HepG2 (cell line): Measurements from ENCODE around the gene S100A13. TPM values are rescaled to one million over a fixed set of nuclear protein-coding genes. Genes with fewer than 3 reads are reported as not detected.

Experiments used
- ATAC-seq: fragments of 200-7000 bp; cut with Tn5 transposase; 3 replicates; pipeline ENCODE4 v1.9.1; 2020; ENCODE audit warnings: mild to moderate bottlenecking, moderate library complexity
- BruUV-seq: library from RNA; stranded (reverse); fragments of 400-500 nt; replicated peaks from 2 replicates; lab custom pipeline; 2021; lab: Mats Ljungman, UMichigan
- CTCF ChIA-PET: fragments of 300-600 bp; formaldehyde crosslinking; extraction: SDS; loops from one replicate; lab custom pipeline; 2021; ENCODE audit warnings: low total read pairs, inconsistent platforms, low intra/inter-chr PET ratio; lab: Yijun Ruan, JAX
- POLR2A ChIA-PET: fragments of 350-600 bp; sonication (Branson Sonifier 250); formaldehyde crosslinking; loops from one replicate; lab custom pipeline; 2020; ENCODE audit warnings: antibody characterized with exemption, inconsistent platforms; lab: Yijun Ruan, JAX
- DNase-seq: peaks from one replicate; pipeline ENCODE4 v3.0.0-alpha.2; 2015; ENCODE audit warnings: low spot score
- FAIRE-seq: peaks from 3 replicates; lab custom pipeline; 2011; peaks lifted over from hg19 to GRCh38; lab: Jason Lieb, UNC
- H2AFZ ChIP-seq: one replicate; pipeline ENCODE4 v1.6.1; 2011; ENCODE audit warnings: low read length, inconsistent platforms
- H3K27ac ChIP-seq: fragments of 300-600 bp; 3 replicates; pipeline ENCODE4 v1.8.0; 2011; ENCODE audit warnings: mixed run types, mild to moderate bottlenecking, mixed read lengths, low read length, inconsistent platforms; ENCODE audit not compliant: insufficient read depth; ENCODE audit errors: extremely low read length
- H3K27me3 ChIP-seq, 2 experiments: fragments of 200-600 bp in 1 of 2; 2 replicates in 1 of 2; 3 replicates in 1 of 2; pipeline versions ENCODE4 v1.6.0 to v1.8.0; 2011; ENCODE audit warnings: low read length in 2 of 2, mild to moderate bottlenecking in 2 of 2, moderate library complexity in 2 of 2, inconsistent platforms in 1 of 2; ENCODE audit not compliant: insufficient read depth in 2 of 2, control insufficient read depth in 1 of 2
- H3K36me3 ChIP-seq, 2 experiments: fragments of 200-600 bp in 1 of 2; replicated peaks in 1 of 2; 2 replicates in 1 of 2; 3 replicates in 1 of 2; pipeline versions ENCODE4 v1.5.1 to v1.8.0; 2011; ENCODE audit warnings: low read length in 2 of 2, inconsistent platforms in 1 of 2; ENCODE audit not compliant: insufficient read depth in 2 of 2, control insufficient read depth in 1 of 2
- H3K4me1 ChIP-seq: 2 replicates; pipeline ENCODE4 v1.5.1; 2012; ENCODE audit warnings: low read length, inconsistent platforms; ENCODE audit not compliant: insufficient read depth
- H3K4me2 ChIP-seq: 2 replicates; pipeline ENCODE4 v1.6.0; 2011; ENCODE audit warnings: low read depth, low read length, inconsistent platforms
- H3K4me3 ChIP-seq, 3 experiments: fragments of 200-600 bp in 1 of 3; sonication (generic), shearing (Covaris generic) in 1 of 3; replicated peaks in 1 of 3; 2 replicates each; pipeline ENCODE4 v1.5.1; 2011 to 2016; ENCODE audit warnings: low read length in 3 of 3, inconsistent platforms in 2 of 3, low read depth in 2 of 3, mild to moderate bottlenecking in 2 of 3, control low read depth in 1 of 3, mixed read lengths in 1 of 3; ENCODE audit not compliant: insufficient read depth in 1 of 3
- H3K79me2 ChIP-seq: one replicate; pipeline ENCODE4 v1.6.1; 2011; ENCODE audit warnings: low read length, inconsistent platforms; ENCODE audit not compliant: insufficient read depth
- H3K9ac ChIP-seq: 2 replicates; pipeline ENCODE4 v1.6.0; 2011; ENCODE audit warnings: mild to moderate bottlenecking, low read depth, low read length, inconsistent platforms; ENCODE audit not compliant: insufficient read depth
- H3K9me3 ChIP-seq: 2 replicates; pipeline ENCODE4 v1.5.1; 2012; ENCODE audit warnings: mild to moderate bottlenecking, low read length
- H4K20me1 ChIP-seq: 2 replicates; pipeline ENCODE4 v1.6.0; 2011; ENCODE audit warnings: inconsistent platforms, mild to moderate bottlenecking, low read length, moderate library complexity; ENCODE audit not compliant: insufficient read depth
- AGO2 ChIP-seq: fragments of 200-400 bp; formaldehyde crosslinking; optimal IDR thresholded peaks from 2 replicates; pipeline ENCODE3; 2017; ENCODE audit warnings: mild to moderate bottlenecking, low read depth, low read length, moderate library complexity
- BORCS8-MEF2B ChIP-seq: sonication (generic); formaldehyde crosslinking; IDR thresholded peaks from 2 replicates; pipeline ENCODE4 v1.8.0; 2022; ENCODE audit warnings: mild to moderate bottlenecking, missing genetic modification reagents
- FOXC1 ChIP-seq: sonication (generic); formaldehyde crosslinking; IDR thresholded peaks from 2 replicates; pipeline ENCODE4 v1.8.0; 2022; ENCODE audit warnings: mild to moderate bottlenecking, missing genetic modification reagents, borderline replicate concordance
- GATA4 ChIP-seq: sonication (generic); IDR thresholded peaks from 2 replicates; pipeline ENCODE4 v1.6.1; 2016; ENCODE audit warnings: antibody characterized with exemption, low read depth, borderline replicate concordance
- KDM5B ChIP-seq: sonication (generic); formaldehyde crosslinking; IDR thresholded peaks from 2 replicates; pipeline ENCODE4 v1.4.0; 2020; ENCODE audit warnings: missing genetic modification reagents, mild to moderate bottlenecking, borderline replicate concordance
- LBX2 ChIP-seq: sonication (generic); formaldehyde crosslinking; IDR thresholded peaks from 2 replicates; pipeline ENCODE4 v1.5.0; 2020; ENCODE audit warnings: missing genetic modification reagents, mild to moderate bottlenecking, borderline replicate concordance
- MAF1 ChIP-seq: sonication (generic); formaldehyde crosslinking; IDR thresholded peaks from 2 replicates; pipeline ENCODE4 v1.5.0; 2020; ENCODE audit warnings: missing genetic modification reagents, borderline replicate concordance
- POLR2G ChIP-seq: fragments of 200-400 bp; formaldehyde crosslinking; IDR thresholded peaks from 2 replicates; pipeline ENCODE4 v1.6.1; 2018; ENCODE audit warnings: mild to moderate bottlenecking, low read depth, low read length, moderate library complexity
- RFXAP ChIP-seq: sonication (generic); formaldehyde crosslinking; IDR thresholded peaks from 2 replicates; pipeline ENCODE4 v1.4.0; 2020; ENCODE audit warnings: missing genetic modification reagents, borderline replicate concordance
- SALL1 ChIP-seq: sonication (generic); formaldehyde crosslinking; IDR thresholded peaks from 2 replicates; pipeline ENCODE4 v1.8.0; 2022; ENCODE audit warnings: mild to moderate bottlenecking, missing genetic modification reagents
- STAT5B ChIP-seq: sonication (generic); formaldehyde crosslinking; IDR thresholded peaks from 2 replicates; pipeline ENCODE4 v1.4.0; 2020; ENCODE audit warnings: missing genetic modification reagents
- ZBTB42 ChIP-seq: sonication (generic); formaldehyde crosslinking; IDR thresholded peaks from 2 replicates; pipeline ENCODE4 v1.5.0; 2020; ENCODE audit warnings: mild to moderate bottlenecking, missing genetic modification reagents
- ZBTB7A ChIP-seq: sonication (generic); formaldehyde crosslinking; IDR thresholded peaks from 2 replicates; pipeline ENCODE4 v1.8.0; 2022; ENCODE audit warnings: mild to moderate bottlenecking, missing genetic modification reagents
- ZNF326 ChIP-seq: sonication (generic); formaldehyde crosslinking; IDR thresholded peaks from 2 replicates; pipeline ENCODE4 v1.4.0; 2020; ENCODE audit warnings: missing genetic modification reagents, borderline replicate concordance
- ZNF546 ChIP-seq: sonication (generic); formaldehyde crosslinking; conservative IDR thresholded peaks from 2 replicates; pipeline ENCODE4 v1.8.1; 2023; ENCODE audit warnings: mild to moderate bottlenecking, missing genetic modification reagents
- ZNF788 ChIP-seq: sonication (generic); formaldehyde crosslinking; IDR thresholded peaks from 2 replicates; pipeline ENCODE4 v1.5.0; 2020; ENCODE audit warnings: mild to moderate bottlenecking, missing genetic modification reagents, borderline replicate concordance
- ZNF891 ChIP-seq: sonication (generic); formaldehyde crosslinking; IDR thresholded peaks from 2 replicates; pipeline ENCODE4 v1.5.0; 2020; ENCODE audit warnings: mild to moderate bottlenecking, missing genetic modification reagents
- WGBS: methylation state at CpG from one replicate; pipeline ENCODE4 v1.1.6; 2017; ENCODE audit warnings: low lambda C conversion rate; 5-methylcytosine and 5-hydroxymethylcytosine counted together
- in situ Hi-C: cut with HindIII; loops from 2 replicates; pipeline ENCODE4 v1.10.0; 2017; ENCODE audit warnings: low pct_unique_long_range_greater_than_20kb; ENCODE audit not compliant: extremely low pct_ligation_motif_present
- intact Hi-C: fragments of 100-400 bp; cut with micrococcal nuclease; formaldehyde crosslinking; loops from one replicate; pipeline ENCODE4 v1.10.0; 2022; ENCODE audit not compliant: unreplicated experiment
- polyA plus RNA-seq, 8 experiments: library from polyadenylated mRNA; depleted of rRNA in 3 of 8; stranded (reverse) in 7 of 8; unstranded in 1 of 8; fragments of >200 nt; fragmentation: Illumina TruSeq in 4 of 8; extraction: Trizol in 4 of 8; gene quantifications; 2 replicates each; pipeline versions ENCODE4 v1.2.1 to v1.2.3, GENCODE V29; 2011 to 2016; ENCODE audit warnings: low read depth in 4 of 8, missing spikeins in 1 of 8, mixed read lengths in 1 of 8; ENCODE audit not compliant: insufficient read depth in 1 of 8
- total RNA-seq, 5 experiments: library from RNA; depleted of rRNA; stranded (reverse); fragments of >200 nt; fragmentation: Illumina TruSeq; extraction: Trizol; gene quantifications; 2 replicates each; pipeline ENCODE4 v1.2.3, GENCODE V29; 2016; ENCODE audit warnings: low read depth in 1 of 5
- TF ChIP-seq, protein P1 (sequence below): IDR thresholded peaks from 2 replicates; pipeline ENCODE4 v1.6.1; 2016; ENCODE audit warnings: mild to moderate bottlenecking, missing biosample characterization, missing genetic modification reagents
- TF ChIP-seq, protein P2 (sequence below): IDR thresholded peaks from 2 replicates; pipeline ENCODE4 v1.4.0; 2020; ENCODE audit warnings: mild to moderate bottlenecking, missing genetic modification reagents

Gene S100A13
- total and polyA plus RNA-seq, 2 of the 13 experiments (the other 11 are each of a cell fraction or from before 2014, with no cell fraction given): 89.5 to 172 TPM

DNA sequence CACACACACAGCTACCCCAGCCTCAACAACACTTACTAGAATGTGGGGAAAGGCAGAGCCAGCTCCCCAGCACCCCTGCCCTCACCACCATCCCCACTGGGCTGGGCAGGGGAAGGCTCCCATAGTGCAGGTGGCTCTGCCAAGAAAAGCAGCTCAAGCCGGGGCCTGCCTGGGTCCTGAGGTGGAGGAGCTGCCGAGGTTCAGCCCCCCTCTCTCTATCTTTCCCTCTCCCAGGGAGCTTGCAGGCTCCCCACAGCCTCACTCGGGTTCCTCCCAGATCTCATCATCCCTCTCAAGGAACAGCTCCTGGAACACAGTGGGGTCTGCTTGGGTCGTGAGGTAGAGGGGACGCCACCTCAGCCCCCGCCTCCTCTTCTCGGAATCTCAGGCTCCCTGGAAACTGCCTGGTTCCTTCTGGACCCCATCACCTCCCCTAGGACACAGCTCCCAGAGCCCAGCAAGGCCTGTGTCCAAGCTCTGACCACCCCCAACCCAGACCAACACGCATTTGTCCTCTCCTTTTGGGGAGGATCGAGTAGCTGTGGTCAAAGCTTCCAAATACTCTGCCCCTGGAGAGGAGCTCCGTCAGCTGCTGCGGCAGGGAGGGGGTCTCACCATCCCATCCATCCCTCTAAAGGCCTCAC, 15.1 kb downstream of the S100A13 start:
- H3K4me1 ChIP-seq: peaks cover 91% of the 10 kb centered on the region
- in situ Hi-C loops (no loop called here), intact Hi-C loops (no loop called here)
- WGBS: 3% methylated on average over 9 of the region's 11 CpGs
- H3K27me3 ChIP-seq: no peaks in the 10 kb centered on the region; a peak in 1 of 5 replicates
- no TSS peak for BruUV-seq
- peaks cover 13% of the 10 kb centered on the region for H3K79me2 ChIP-seq
- no peaks in the 10 kb centered on the region for H4K20me1 ChIP-seq
- H3K9ac ChIP-seq: peak overlapping the region; percentile 80
- POLR2A ChIA-PET: interaction anchor here (1.0 to 12.2 kb wide), 15 partner anchors 9 to 163 kb away, joined by 3 to 390 read pairs (median 4); partner anchors contain the start of genes CHTOP, S100A1, S100A13 and SLC27A3
- H3K4me3 ChIP-seq: peak overlapping the region; percentile 60 to 76 (median 71)
- peak; percentile 0; the same call in 1 of the 3 replicates for ATAC-seq
- no peaks in the 10 kb centered on the region for H3K36me3 ChIP-seq
- peak overlapping the region; percentile 66 for H3K27ac ChIP-seq
- CTCF ChIA-PET: no interaction called here
- peak overlapping the region; percentile 84 for H3K4me2 ChIP-seq
- no peak for DNase-seq
- no peaks in the 10 kb centered on the region for H3K9me3 ChIP-seq
- H2AFZ ChIP-seq: no peak overlapping the region
- no peak for FAIRE-seq
- 0 out of 2 replicates have a peak, but pooled peaks have one; percentile 13 for TF ChIP-seq BORCS8-MEF2B (CRISPR knock-in tag)
- no peak for TF ChIP-seq STAT5B (CRISPR knock-in tag)
- 0 out of 2 replicates have a peak, but pooled peaks have one; percentile 28 for TF ChIP-seq ZNF546
- TF ChIP-seq, protein P1, sequence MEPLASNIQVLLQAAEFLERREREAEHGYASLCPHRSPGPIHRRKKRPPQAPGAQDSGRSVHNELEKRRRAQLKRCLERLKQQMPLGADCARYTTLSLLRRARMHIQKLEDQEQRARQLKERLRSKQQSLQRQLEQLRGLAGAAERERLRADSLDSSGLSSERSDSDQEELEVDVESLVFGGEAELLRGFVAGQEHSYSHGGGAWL (CRISPR knock-in tag): 0 out of 2 replicates have a peak, but pooled peaks have one; percentile 18
- TF ChIP-seq SALL1 (CRISPR knock-in tag): peak; percentile 3; the same call in 1 of the 2 replicates
- 0 out of 2 replicates have a peak, but pooled peaks have one; percentile 19 for TF ChIP-seq LBX2 (CRISPR knock-in tag)
- 0 out of 2 replicates have a peak, but pooled peaks have one; percentile 8 for TF ChIP-seq KDM5B
- 0 out of 2 replicates have a peak, but pooled peaks have one; percentile 12 for TF ChIP-seq ZBTB7A (CRISPR knock-in tag)
- peak; percentile 28; the same call in 1 of the 2 replicates for TF ChIP-seq FOXC1 (CRISPR knock-in tag)
- TF ChIP-seq POLR2G: 0 out of 2 replicates have a peak, but pooled peaks have one; percentile 8
- TF ChIP-seq ZNF788: peak; percentile 23; the same call in 1 of the 2 replicates
- TF ChIP-seq AGO2: no peak
- peak; percentile 23; the same call in 1 of the 2 replicates for TF ChIP-seq ZNF891 (CRISPR knock-in tag)
- 0 out of 2 replicates have a peak, but pooled peaks have one; percentile 77 for TF ChIP-seq ZBTB42
- TF ChIP-seq, protein P2, sequence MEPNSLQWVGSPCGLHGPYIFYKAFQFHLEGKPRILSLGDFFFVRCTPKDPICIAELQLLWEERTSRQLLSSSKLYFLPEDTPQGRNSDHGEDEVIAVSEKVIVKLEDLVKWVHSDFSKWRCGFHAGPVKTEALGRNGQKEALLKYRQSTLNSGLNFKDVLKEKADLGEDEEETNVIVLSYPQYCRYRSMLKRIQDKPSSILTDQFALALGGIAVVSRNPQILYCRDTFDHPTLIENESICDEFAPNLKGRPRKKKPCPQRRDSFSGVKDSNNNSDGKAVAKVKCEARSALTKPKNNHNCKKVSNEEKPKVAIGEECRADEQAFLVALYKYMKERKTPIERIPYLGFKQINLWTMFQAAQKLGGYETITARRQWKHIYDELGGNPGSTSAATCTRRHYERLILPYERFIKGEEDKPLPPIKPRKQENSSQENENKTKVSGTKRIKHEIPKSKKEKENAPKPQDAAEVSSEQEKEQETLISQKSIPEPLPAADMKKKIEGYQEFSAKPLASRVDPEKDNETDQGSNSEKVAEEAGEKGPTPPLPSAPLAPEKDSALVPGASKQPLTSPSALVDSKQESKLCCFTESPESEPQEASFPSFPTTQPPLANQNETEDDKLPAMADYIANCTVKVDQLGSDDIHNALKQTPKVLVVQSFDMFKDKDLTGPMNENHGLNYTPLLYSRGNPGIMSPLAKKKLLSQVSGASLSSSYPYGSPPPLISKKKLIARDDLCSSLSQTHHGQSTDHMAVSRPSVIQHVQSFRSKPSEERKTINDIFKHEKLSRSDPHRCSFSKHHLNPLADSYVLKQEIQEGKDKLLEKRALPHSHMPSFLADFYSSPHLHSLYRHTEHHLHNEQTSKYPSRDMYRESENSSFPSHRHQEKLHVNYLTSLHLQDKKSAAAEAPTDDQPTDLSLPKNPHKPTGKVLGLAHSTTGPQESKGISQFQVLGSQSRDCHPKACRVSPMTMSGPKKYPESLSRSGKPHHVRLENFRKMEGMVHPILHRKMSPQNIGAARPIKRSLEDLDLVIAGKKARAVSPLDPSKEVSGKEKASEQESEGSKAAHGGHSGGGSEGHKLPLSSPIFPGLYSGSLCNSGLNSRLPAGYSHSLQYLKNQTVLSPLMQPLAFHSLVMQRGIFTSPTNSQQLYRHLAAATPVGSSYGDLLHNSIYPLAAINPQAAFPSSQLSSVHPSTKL (CRISPR knock-in tag): no peak
- 0 out of 2 replicates have a peak, but pooled peaks have one; percentile 19 for TF ChIP-seq GATA4
- 0 out of 2 replicates have a peak, but pooled peaks have one; percentile 33 for TF ChIP-seq RFXAP (CRISPR knock-in tag)
- TF ChIP-seq ZNF326 (CRISPR knock-in tag): no peak
- no peak for TF ChIP-seq MAF1 (CRISPR knock-in tag)
